ENCODE results near the gene TMEM238.

GRCh38 chr19:55344444-55344843 is 39.6 kb downstream of the TMEM238 start:
- TF ChIP-seq CTCF (IDR thresholded peaks at IDR 0.05; ENCODE audit: insufficient read depth, low read length, poor library complexity, severe bottlenecking) (no peak), EZH2phosphoT487 (conservative IDR thresholded peaks at IDR 0.05; ENCODE audit: low read length) (no peak)

Data from SU-DHL-6 (cell line).